ENCODE measurements around the gene ACYP2. TPM values are rescaled to one million over a fixed set of nuclear protein-coding genes. Genes with fewer than 3 reads are reported as not detected.

Gene ACYP2
- total RNA-seq, 2 donors from 2014 or later = 4.9 to 7.5 TPM

- H3K9me3 Mint-ChIP-seq = no peaks in the 10 kb centered on the region
- peaks cover 11 to 13% of the 10 kb centered on the region in 2 donors for H3K4me1 Mint-ChIP-seq (ENCODE audit: low read depth in 2 of 2)
- DNase-seq (ENCODE audit: low spot score) = no peak
- no peak for ATAC-seq
- peak overlapping the region; percentile 81 for H3K4me3 Mint-ChIP-seq
- no peak overlapping the region for H3K27ac Mint-ChIP-seq
- peaks cover 20 to 39% of the 10 kb centered on the region in 2 donors for H3K27me3 Mint-ChIP-seq
- H3K36me3 Mint-ChIP-seq = no peaks in the 10 kb centered on the region
Measured at GRCh38 chr2:54329482-54330161, 214.2 kb downstream of the ACYP2 start.

GRCh38 chr2:54330162-54330925 lies 214.9 kb downstream of the ACYP2 start:
- Mint-ChIP-seq H3K27me3 (peaks cover 20 to 39% of the 10 kb centered on the region in 2 donors), H3K9me3 (no peaks in the 10 kb centered on the region), H3K27ac (peak overlapping the region; percentile 33 to 50), H3K4me3 (peak overlapping the region; percentile 81), H3K4me1 (ENCODE audit: low read depth in 2 of 2) (peaks cover 11 to 13% of the 10 kb centered on the region in 2 donors), H3K36me3 (no peaks in the 10 kb centered on the region)
- DNase-seq (ENCODE audit: low spot score) (peak; percentile 92), ATAC-seq (peak; percentile 99)

- no peaks in the 10 kb centered on the region for H3K36me3 Mint-ChIP-seq
- H3K9me3 Mint-ChIP-seq = no peaks in the 10 kb centered on the region
Measured at GRCh38 chr2:54330926-54331835, 215.8 kb downstream of the ACYP2 start.

GRCh38 chr2:54332386-54332785 lies 217.0 kb downstream of the ACYP2 start:
- no peak overlapping the region for H3K4me3 Mint-ChIP-seq
- DNase-seq (ENCODE audit: low spot score) = no peak
- H3K9me3 Mint-ChIP-seq = no peaks in the 10 kb centered on the region
- peaks cover 20 to 39% of the 10 kb centered on the region in 2 donors for H3K27me3 Mint-ChIP-seq
- H3K4me1 Mint-ChIP-seq (ENCODE audit: low read depth in 2 of 2) = peaks cover 11 to 13% of the 10 kb centered on the region in 2 donors
- no peaks in the 10 kb centered on the region for H3K36me3 Mint-ChIP-seq
- no peak overlapping the region for H3K27ac Mint-ChIP-seq
- no peak for ATAC-seq

More at GRCh38 chr2:54330926-54331835, 215.8 kb downstream of the ACYP2 start:
- H3K27ac Mint-ChIP-seq = peak overlapping the region; percentile 33 to 50
- peaks cover 20 to 39% of the 10 kb centered on the region in 2 donors for H3K27me3 Mint-ChIP-seq
- peak overlapping the region; percentile 81 for H3K4me3 Mint-ChIP-seq
- H3K4me1 Mint-ChIP-seq (ENCODE audit: low read depth in 2 of 2) = peaks cover 11 to 13% of the 10 kb centered on the region in 2 donors
- DNase-seq (ENCODE audit: low spot score) (no peak), ATAC-seq (no peak)

GRCh38 chr2:54336136-54336976 lies 220.9 kb downstream of the ACYP2 start:
- ATAC-seq (no peak), DNase-seq (ENCODE audit: low spot score) (no peak)
- no peak overlapping the region for H3K4me3 Mint-ChIP-seq
- H3K36me3 Mint-ChIP-seq = no peaks in the 10 kb centered on the region
- H3K27me3 Mint-ChIP-seq = peaks cover 11 to 17% of the 10 kb centered on the region in 2 donors
- no peaks in the 10 kb centered on the region for H3K9me3 Mint-ChIP-seq
- H3K4me1 Mint-ChIP-seq (ENCODE audit: low read depth in 2 of 2) = peaks cover 1 to 2% of the 10 kb centered on the region in 2 donors
- H3K27ac Mint-ChIP-seq = no peak overlapping the region

- H3K4me1 Mint-ChIP-seq (ENCODE audit: low read depth in 2 of 2) = no peaks in the 10 kb centered on the region
- no peaks in the 10 kb centered on the region for H3K36me3 Mint-ChIP-seq
- no peak for ATAC-seq
- peaks cover 11 to 15% of the 10 kb centered on the region in 2 donors for H3K27me3 Mint-ChIP-seq
- H3K9me3 Mint-ChIP-seq = no peaks in the 10 kb centered on the region
- H3K27ac Mint-ChIP-seq = no peak overlapping the region
- DNase-seq (ENCODE audit: low spot score) = no peak
- H3K4me3 Mint-ChIP-seq = no peak overlapping the region
Measured at GRCh38 chr2:54336977-54337255, 221.5 kb downstream of the ACYP2 start.

GRCh38 chr2:54341656-54342055 lies 226.2 kb downstream of the ACYP2 start:
- H3K27ac Mint-ChIP-seq = no peak overlapping the region
- no peaks in the 10 kb centered on the region for H3K9me3 Mint-ChIP-seq
- no peaks in the 10 kb centered on the region for H3K36me3 Mint-ChIP-seq
- ATAC-seq = no peak
- H3K4me1 Mint-ChIP-seq (ENCODE audit: low read depth in 2 of 2) = no peaks in the 10 kb centered on the region
- peaks cover 25 to 43% of the 10 kb centered on the region in 2 donors for H3K27me3 Mint-ChIP-seq
- H3K4me3 Mint-ChIP-seq = no peak overlapping the region
- no peak for DNase-seq (ENCODE audit: low spot score)

GRCh38 chr2:54342603-54343002 lies 227.2 kb downstream of the ACYP2 start:
- ATAC-seq (no peak), DNase-seq (ENCODE audit: low spot score) (no peak)
- Mint-ChIP-seq H3K27ac (no peak overlapping the region), H3K36me3 (no peaks in the 10 kb centered on the region), H3K9me3 (no peaks in the 10 kb centered on the region), H3K27me3 (peaks cover 26 to 47% of the 10 kb centered on the region in 2 donors), H3K4me3 (no peak overlapping the region), H3K4me1 (ENCODE audit: low read depth in 2 of 2) (no peaks in the 10 kb centered on the region)

- H3K27me3 Mint-ChIP-seq = peaks cover 25 to 39% of the 10 kb centered on the region in 2 donors
- no peaks in the 10 kb centered on the region for H3K36me3 Mint-ChIP-seq
- H3K4me3 Mint-ChIP-seq = no peak overlapping the region
- ATAC-seq = no peak
- no peak for DNase-seq (ENCODE audit: low spot score)
- no peak overlapping the region for H3K27ac Mint-ChIP-seq
- H3K4me1 Mint-ChIP-seq (ENCODE audit: low read depth in 2 of 2) = no peaks in the 10 kb centered on the region
- no peaks in the 10 kb centered on the region for H3K9me3 Mint-ChIP-seq
Measured at GRCh38 chr2:54347622-54348021, 232.2 kb downstream of the ACYP2 start.

GRCh38 chr2:54348646-54349045 lies 233.2 kb downstream of the ACYP2 start:
- ATAC-seq (no peak), DNase-seq (ENCODE audit: low spot score) (no peak)
- H3K27ac Mint-ChIP-seq = no peak overlapping the region
- H3K27me3 Mint-ChIP-seq = peaks cover 26 to 41% of the 10 kb centered on the region in 2 donors
- H3K4me3 Mint-ChIP-seq = no peak overlapping the region
- no peaks in the 10 kb centered on the region for H3K36me3 Mint-ChIP-seq
- no peaks in the 10 kb centered on the region for H3K9me3 Mint-ChIP-seq
- no peaks in the 10 kb centered on the region for H3K4me1 Mint-ChIP-seq (ENCODE audit: low read depth in 2 of 2)

GRCh38 chr2:54350426-54350825 lies 235.0 kb downstream of the ACYP2 start:
- no peak overlapping the region for H3K4me3 Mint-ChIP-seq
- no peak for ATAC-seq
- H3K27ac Mint-ChIP-seq = no peak overlapping the region

GRCh38 chr2:54353216-54353615 lies 237.8 kb downstream of the ACYP2 start:
- no peaks in the 10 kb centered on the region for H3K9me3 Mint-ChIP-seq
- ATAC-seq = no peak
- H3K36me3 Mint-ChIP-seq = no peaks in the 10 kb centered on the region
- H3K27ac Mint-ChIP-seq = no peak overlapping the region
- peaks cover 18 to 29% of the 10 kb centered on the region in 2 donors for H3K27me3 Mint-ChIP-seq
- DNase-seq (ENCODE audit: low spot score) = no peak
- no peak overlapping the region for H3K4me3 Mint-ChIP-seq
- no peaks in the 10 kb centered on the region for H3K4me1 Mint-ChIP-seq (ENCODE audit: low read depth in 2 of 2)

More at GRCh38 chr2:54350426-54350825, 235.0 kb downstream of the ACYP2 start:
- H3K9me3 Mint-ChIP-seq = no peaks in the 10 kb centered on the region
- no peak for DNase-seq (ENCODE audit: low spot score)
- H3K36me3 Mint-ChIP-seq = no peaks in the 10 kb centered on the region
- no peaks in the 10 kb centered on the region for H3K4me1 Mint-ChIP-seq (ENCODE audit: low read depth in 2 of 2)
- peaks cover 21 to 34% of the 10 kb centered on the region in 2 donors for H3K27me3 Mint-ChIP-seq
